Stomach smooth muscle (tissue), 2 donors: Measurements from ENCODE around the gene FIP1L1.

Source experiments
- H3K27ac ChIP-seq: one replicate; pipeline ENCODE4 v1.7.0; 2013; ENCODE audit warnings: mild to moderate bottlenecking, low read length, inconsistent platforms
- H3K27me3 ChIP-seq, 2 donors: one replicate each; pipeline ENCODE4 v1.7.0; 2013; ENCODE audit warnings: low read length in 2 of 2; ENCODE audit not compliant: insufficient read depth in 2 of 2, control insufficient read depth in 1 of 2
- H3K36me3 ChIP-seq, 2 donors: one replicate each; pipeline ENCODE4 v1.7.0; 2013; ENCODE audit warnings: low read length in 2 of 2; ENCODE audit not compliant: control insufficient read depth in 2 of 2, insufficient read depth in 2 of 2
- H3K4me1 ChIP-seq: one replicate; pipeline ENCODE4 v1.7.0; 2013; ENCODE audit warnings: low read length; ENCODE audit not compliant: control insufficient read depth, insufficient read depth
- H3K4me3 ChIP-seq, 2 donors: one replicate each; pipeline ENCODE4 v1.7.0; 2013; ENCODE audit warnings: low read length in 2 of 2
- H3K9ac ChIP-seq, 2 donors: one replicate each; pipeline ENCODE4 v1.7.0; 2013; ENCODE audit warnings: low read length in 2 of 2, mild to moderate bottlenecking in 1 of 2
- H3K9me3 ChIP-seq, 2 donors: one replicate each; pipeline ENCODE4 v1.7.0; 2013; ENCODE audit warnings: low read length in 2 of 2; ENCODE audit not compliant: control insufficient read depth in 2 of 2
- donor health status: healthy.
- donor health status: Pancreatic carcinoma.

The FIP1L1 gene

GRCh38 chr4:53361451-53361850 is 16.0 kb upstream of the FIP1L1 start:
- Histone ChIP-seq H3K9ac (no peak overlapping the region), H3K4me1 (peaks cover 11% of the 10 kb centered on the region), H3K36me3 (no peaks in the 10 kb centered on the region)

GRCh38 chr4:53362093-53362492 is 15.3 kb upstream of the FIP1L1 start:
- no peak overlapping the region for H3K27ac ChIP-seq
- no peaks in the 10 kb centered on the region for H3K27me3 ChIP-seq
- no peaks in the 10 kb centered on the region for H3K36me3 ChIP-seq
- H3K4me1 ChIP-seq: peaks cover 11% of the 10 kb centered on the region
- H3K9me3 ChIP-seq: no peaks in the 10 kb centered on the region
- H3K4me3 ChIP-seq: no peak overlapping the region
- H3K9ac ChIP-seq: no peak overlapping the region

More at GRCh38 chr4:53361451-53361850, 16.0 kb upstream of the FIP1L1 start:
- no peaks in the 10 kb centered on the region for H3K27me3 ChIP-seq
- H3K27ac ChIP-seq: no peak overlapping the region
- H3K4me3 ChIP-seq: no peak overlapping the region
- no peaks in the 10 kb centered on the region for H3K9me3 ChIP-seq

- H3K36me3 ChIP-seq: no peaks in the 10 kb centered on the region
- no peaks in the 10 kb centered on the region for H3K9me3 ChIP-seq
- H3K4me3 ChIP-seq: peak overlapping the region; percentile 87 to 99
- H3K9ac ChIP-seq: peak overlapping the region in 1 of 2 donors; percentile 75
- peaks cover 11% of the 10 kb centered on the region for H3K4me1 ChIP-seq
- H3K27me3 ChIP-seq: peaks cover 0 to 4% of the 10 kb centered on the region in 2 donors
- H3K27ac ChIP-seq: no peak overlapping the region
Measured at GRCh38 chr4:53364624-53365023, 12.8 kb upstream of the FIP1L1 start.

GRCh38 chr4:53365121-53365485 is 12.3 kb upstream of the FIP1L1 start:
- Histone ChIP-seq H3K4me1 (peaks cover 11% of the 10 kb centered on the region), H3K27me3 (peaks cover 0 to 7% of the 10 kb centered on the region in 2 donors), H3K9ac (peak overlapping the region; percentile 75 to 76), H3K36me3 (no peaks in the 10 kb centered on the region), H3K4me3 (peak overlapping the region; percentile 87 to 99), H3K27ac (peak overlapping the region; percentile 26), H3K9me3 (no peaks in the 10 kb centered on the region)

GRCh38 chr4:53365486-53366300 is 11.7 kb upstream of the FIP1L1 start, which contains the start of gene SCFD2:
SCFD2 (minus strand) TSS chr4:53366061.
- Histone ChIP-seq H3K27ac (peak within 1 kb of the TSS; percentile 26), H3K4me3 (peak within 1 kb of the TSS; percentile 87 to 99), H3K4me1 (peaks cover 11% of the 10 kb centered on the region), H3K27me3 (peaks cover 0 to 7% of the 10 kb centered on the region in 2 donors), H3K36me3 (no peaks in the 10 kb centered on the region), H3K9me3 (no peaks in the 10 kb centered on the region), H3K9ac (peak within 1 kb of the TSS; percentile 75 to 76)

- H3K4me1 ChIP-seq: peaks cover 11% of the 10 kb centered on the region
- no peaks in the 10 kb centered on the region for H3K36me3 ChIP-seq
- H3K9me3 ChIP-seq: no peaks in the 10 kb centered on the region
- peaks cover 3 to 12% of the 10 kb centered on the region in 2 donors for H3K27me3 ChIP-seq
- H3K9ac ChIP-seq: peak overlapping the region; percentile 75 to 76
- H3K4me3 ChIP-seq: peak overlapping the region; percentile 87 to 99
- no peak overlapping the region for H3K27ac ChIP-seq
Measured at GRCh38 chr4:53366301-53366716, 11.1 kb upstream of the FIP1L1 start.

- Histone ChIP-seq H3K27ac (no peak overlapping the region), H3K9ac (no peak overlapping the region), H3K9me3 (no peaks in the 10 kb centered on the region), H3K27me3 (peaks cover 3 to 17% of the 10 kb centered on the region in 2 donors), H3K4me3 (no peak overlapping the region), H3K36me3 (no peaks in the 10 kb centered on the region), H3K4me1 (peaks cover 11% of the 10 kb centered on the region)
Measured at GRCh38 chr4:53367721-53368120, 9.7 kb upstream of the FIP1L1 start.

- Histone ChIP-seq H3K9ac (no peak overlapping the region), H3K27me3 (peaks cover 3 to 17% of the 10 kb centered on the region in 2 donors), H3K9me3 (no peaks in the 10 kb centered on the region), H3K36me3 (no peaks in the 10 kb centered on the region), H3K4me1 (no peaks in the 10 kb centered on the region), H3K27ac (no peak overlapping the region), H3K4me3 (no peak overlapping the region)
Measured at GRCh38 chr4:53371049-53371448, 6.4 kb upstream of the FIP1L1 start.

- Histone ChIP-seq H3K9ac (no peak overlapping the region), H3K27me3 (peaks cover 3 to 17% of the 10 kb centered on the region in 2 donors), H3K9me3 (no peaks in the 10 kb centered on the region), H3K36me3 (no peaks in the 10 kb centered on the region), H3K27ac (no peak overlapping the region), H3K4me1 (no peaks in the 10 kb centered on the region), H3K4me3 (no peak overlapping the region)
Measured at GRCh38 chr4:53371843-53372521, 5.5 kb upstream of the FIP1L1 start.

GRCh38 chr4:53374777-53375258 is 2.6 kb upstream of the FIP1L1 start:
- Histone ChIP-seq H3K9me3 (no peaks in the 10 kb centered on the region), H3K4me3 (no peak overlapping the region), H3K36me3 (no peaks in the 10 kb centered on the region), H3K4me1 (no peaks in the 10 kb centered on the region), H3K27me3 (peaks cover 3 to 13% of the 10 kb centered on the region in 2 donors), H3K9ac (no peak overlapping the region), H3K27ac (no peak overlapping the region)
